ENCODE measurements around the gene ACTR3. TPM values are rescaled to one million over a fixed set of nuclear protein-coding genes. Genes with fewer than 3 reads are reported as not detected.

The ACTR3 gene
- total RNA-seq, 2 experiments from 2014 or later: 600 to 633 TPM

DNA sequence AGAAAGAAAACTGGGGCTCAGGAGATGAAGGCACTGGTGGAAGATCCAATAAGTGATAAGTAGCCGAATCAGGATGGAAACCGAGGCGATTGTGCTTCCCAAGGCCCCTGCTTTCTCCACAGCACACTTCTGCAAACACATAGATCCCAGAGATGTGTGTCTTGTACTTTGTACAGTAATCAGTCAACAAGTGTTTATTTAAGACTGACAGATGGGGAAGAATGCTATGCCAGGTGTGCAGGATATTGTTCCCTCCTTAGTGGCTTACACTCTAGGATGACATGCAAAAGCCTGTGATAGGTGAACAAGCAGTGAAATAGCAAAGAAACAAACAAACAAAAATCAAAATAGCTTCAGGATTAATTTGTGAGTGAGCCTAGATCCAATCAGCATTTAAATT is 116.6 kb downstream of the ACTR3 start:
- Mint-ChIP-seq H3K4me1 (no peaks in the 10 kb centered on the region), H3K27ac (no peak overlapping the region), H3K36me3 (ENCODE audit: low read depth) (no peaks in the 10 kb centered on the region), H3K27me3 (peaks cover 4% of the 10 kb centered on the region), H3K4me3 (no peak overlapping the region), H3K9me3 (peaks cover 3% of the 10 kb centered on the region)
- DNase-seq: no peak
- POLR2A ChIA-PET: no interaction called here
- CTCF ChIA-PET: no interaction called here

DNA sequence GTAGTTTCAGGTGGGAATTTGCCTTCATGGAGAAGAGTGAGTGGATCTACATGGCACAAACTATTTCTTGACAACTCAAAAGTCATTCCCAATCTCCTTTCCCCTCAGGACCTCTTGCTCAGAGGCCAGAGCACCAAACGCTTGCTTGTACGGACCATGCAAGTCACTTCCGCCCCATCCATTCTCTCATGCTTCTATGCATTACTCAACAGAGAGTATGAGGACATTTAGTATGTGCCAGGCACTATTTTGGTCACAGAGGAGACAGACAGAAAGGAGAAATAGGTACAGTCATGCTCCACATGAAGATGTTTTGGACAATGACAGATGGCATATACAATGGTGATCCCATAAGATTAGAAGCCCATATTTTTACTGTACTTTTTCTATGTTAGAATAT is 117.5 kb downstream of the ACTR3 start:
- ChIA-PET POLR2A (no interaction called here), CTCF (no interaction called here)
- peaks cover 6% of the 10 kb centered on the region for H3K27me3 Mint-ChIP-seq
- no peaks in the 10 kb centered on the region for H3K36me3 Mint-ChIP-seq (ENCODE audit: low read depth)
- no peaks in the 10 kb centered on the region for H3K4me1 Mint-ChIP-seq
- no peak overlapping the region for H3K4me3 Mint-ChIP-seq
- no peak overlapping the region for H3K27ac Mint-ChIP-seq
- no peak for DNase-seq
- peaks cover 3% of the 10 kb centered on the region for H3K9me3 Mint-ChIP-seq

DNA sequence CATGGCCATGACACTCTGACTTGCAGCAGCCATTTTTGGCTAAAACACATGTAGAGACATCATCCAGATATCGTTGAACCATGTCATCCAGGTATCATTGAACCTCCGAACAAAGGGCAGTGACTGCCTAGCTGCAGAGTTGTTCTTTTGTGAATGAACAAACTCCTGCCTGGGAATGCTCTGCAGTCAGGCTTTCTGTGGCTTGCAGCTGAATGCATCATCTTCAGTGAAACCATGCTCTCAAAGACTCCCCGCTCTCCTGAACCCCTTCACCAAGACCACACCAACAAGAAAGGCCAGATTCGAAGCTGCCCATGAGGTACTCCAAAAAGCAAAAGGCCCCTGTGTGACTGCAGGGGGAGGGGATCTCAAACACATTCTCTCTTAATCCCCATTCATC is 118.8 kb downstream of the ACTR3 start:
- no peaks in the 10 kb centered on the region for H3K4me1 Mint-ChIP-seq
- peaks cover 6% of the 10 kb centered on the region for H3K27me3 Mint-ChIP-seq
- DNase-seq: no peak
- H3K27ac Mint-ChIP-seq: no peak overlapping the region
- peaks cover 5% of the 10 kb centered on the region for H3K9me3 Mint-ChIP-seq
- H3K4me3 Mint-ChIP-seq: no peak overlapping the region
- no peaks in the 10 kb centered on the region for H3K36me3 Mint-ChIP-seq (ENCODE audit: low read depth)
- ChIA-PET CTCF (no interaction called here), POLR2A (no interaction called here)

DNA sequence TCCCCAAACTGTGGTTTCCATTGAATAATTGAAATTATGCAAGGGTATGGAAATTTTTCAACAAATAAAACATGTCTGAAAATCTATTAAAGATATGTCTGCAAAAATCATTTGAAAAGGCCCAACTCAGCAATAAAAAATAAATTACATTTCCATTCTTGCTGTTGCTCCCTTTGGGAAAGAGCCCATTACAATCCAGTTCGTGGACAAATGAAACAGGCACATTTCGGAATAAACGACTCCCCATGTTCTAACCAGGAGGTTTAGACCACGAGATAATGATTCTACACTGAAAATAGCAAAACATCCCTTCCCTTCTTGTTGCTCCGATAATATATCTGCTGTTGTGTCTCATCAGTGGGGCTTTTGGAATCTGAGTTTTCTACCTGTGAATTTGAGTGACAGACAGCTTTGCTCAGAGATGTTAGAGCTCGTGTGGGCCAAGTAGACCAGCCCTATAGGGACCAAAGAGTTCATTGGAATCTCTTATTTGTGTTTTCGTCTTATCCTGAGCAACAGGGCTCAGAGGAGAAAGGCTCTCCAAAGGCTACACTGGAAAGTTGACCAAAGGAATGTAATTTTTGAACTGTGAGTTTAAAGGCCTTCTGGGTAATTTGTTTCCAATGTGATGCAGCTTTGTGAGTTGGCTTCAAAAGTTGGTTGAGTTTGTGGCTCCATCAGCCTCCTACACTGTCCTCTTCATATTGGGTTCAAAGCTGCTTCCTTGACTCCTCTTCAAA is 119.5 kb downstream of the ACTR3 start:
- no peaks in the 10 kb centered on the region for H3K4me1 Mint-ChIP-seq

DNA sequence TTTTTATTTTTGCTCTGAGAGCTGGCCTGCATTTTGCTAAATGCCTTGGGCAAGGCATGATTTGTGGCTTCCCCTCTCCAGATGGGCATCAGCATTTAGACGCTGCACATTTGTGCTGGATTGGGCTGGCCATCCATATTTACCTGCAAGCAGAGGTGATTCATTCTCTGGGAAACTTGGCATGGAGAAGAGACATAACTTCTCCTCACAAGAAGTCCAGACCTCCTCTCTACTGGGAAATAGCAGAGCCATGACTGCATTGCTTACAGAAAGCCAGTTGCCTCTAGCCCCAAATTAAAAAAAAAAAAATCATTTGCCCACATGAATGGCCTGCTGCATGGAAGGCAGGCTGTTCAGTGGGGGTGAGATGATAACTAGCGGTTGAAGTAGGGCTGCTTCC is 120.1 kb downstream of the ACTR3 start:
- Mint-ChIP-seq H3K27me3 (peaks cover 6% of the 10 kb centered on the region), H3K4me1 (no peaks in the 10 kb centered on the region), H3K27ac (no peak overlapping the region), H3K4me3 (no peak overlapping the region), H3K9me3 (peaks cover 4% of the 10 kb centered on the region), H3K36me3 (ENCODE audit: low read depth) (no peaks in the 10 kb centered on the region)
- no peak for DNase-seq
- POLR2A ChIA-PET: no interaction called here
- CTCF ChIA-PET: no interaction called here

More for the DNA sequence above, 119.5 kb downstream of the ACTR3 start:
- DNase-seq: no peak
- Mint-ChIP-seq H3K36me3 (ENCODE audit: low read depth) (no peaks in the 10 kb centered on the region), H3K27ac (no peak overlapping the region), H3K9me3 (peaks cover 4% of the 10 kb centered on the region), H3K4me3 (no peak overlapping the region), H3K27me3 (peaks cover 6% of the 10 kb centered on the region)
- CTCF ChIA-PET: no interaction called here
- POLR2A ChIA-PET: no interaction called here

DNA sequence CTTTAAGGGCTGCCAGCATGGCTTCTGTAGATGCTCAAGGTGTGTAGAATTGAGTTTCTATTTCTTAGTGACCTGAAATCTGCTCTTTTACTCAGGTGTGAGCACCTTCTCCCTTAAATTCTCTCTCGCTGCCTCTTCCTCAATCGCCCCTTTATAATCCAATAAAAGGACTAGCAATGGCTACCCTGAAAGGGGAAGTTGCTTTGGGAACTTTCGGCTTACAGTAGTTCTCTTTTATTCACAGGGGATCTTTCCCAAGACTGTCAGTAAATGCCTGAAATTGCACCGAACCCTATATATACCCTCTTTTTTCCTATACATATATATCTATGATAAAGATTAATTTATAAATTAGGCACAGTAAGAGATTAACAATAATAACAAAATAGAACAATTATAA is 121.8 kb downstream of the ACTR3 start:
- no peaks in the 10 kb centered on the region for H3K4me1 Mint-ChIP-seq
- no peak overlapping the region for H3K4me3 Mint-ChIP-seq
- POLR2A ChIA-PET: no interaction called here
- CTCF ChIA-PET: no interaction called here
- peaks cover 8% of the 10 kb centered on the region for H3K27me3 Mint-ChIP-seq
- no peak for DNase-seq
- no peak overlapping the region for H3K27ac Mint-ChIP-seq
- peaks cover 4% of the 10 kb centered on the region for H3K9me3 Mint-ChIP-seq
- H3K36me3 Mint-ChIP-seq (ENCODE audit: low read depth): no peaks in the 10 kb centered on the region

Other genes with a start within 250 kb of the ACTR3 start
- gene SLC35F5, start 133.4 kb upstream of the ACTR3 start, total RNA-seq: 10 to 100 TPM; 15.0 to 18.0 TPM

All from activated CD4-positive, alpha-beta T cell treated with anti-CD3 and anti-CD28 coated beads, Interleukin-2, amount 10 ng/mL, durations not matched to agents 7 days and 5 days (primary cell).